AG04450 (cell line): ENCODE data around the gene SLC12A7. TPM values are rescaled to one million over a fixed set of nuclear protein-coding genes. Genes with fewer than 3 reads are reported as not detected.
"Not testable (repeated sequence)": the region's sequence is repeated elsewhere in the genome, so short reads cannot be mapped to it uniquely, and the experiment has no call there.

ENCODE experiments used
- CTCF ChIA-PET: fragments of 300-600, 350-600 bp; formaldehyde crosslinking; extraction: SDS; loops from one replicate; lab custom pipeline; 2022; ENCODE audit warnings: antibody characterized with exemption, inconsistent platforms; lab: Charles Lee
- POLR2A ChIA-PET: fragments of 350-600 bp; formaldehyde crosslinking; extraction: SDS; loops from one replicate; lab custom pipeline; 2021; ENCODE audit warnings: antibody characterized with exemption, inconsistent platforms; lab: Yijun Ruan, JAX
- DNase-seq: peaks from one replicate; pipeline ENCODE4 v3.0.0-alpha.2; 2011; ENCODE audit warnings: low read depth, low spot score
- H3K27ac ChIP-seq: one replicate; pipeline ENCODE4 v1.5.1; 2012; ENCODE audit warnings: low read depth, low read length, control low read depth
- H3K27me3 ChIP-seq: one replicate; pipeline ENCODE4 v1.6.0; 2012; ENCODE audit warnings: low read length; ENCODE audit not compliant: control insufficient read depth, insufficient read depth
- H3K4me3 ChIP-seq: 2 replicates; pipeline ENCODE4 v1.5.1; 2011; ENCODE audit warnings: mild to moderate bottlenecking, low read depth, low read length, control low read depth
- H3K9me3 ChIP-seq: 2 replicates; pipeline ENCODE4 v1.5.1; 2012; ENCODE audit warnings: low read length; ENCODE audit not compliant: control insufficient read depth, insufficient read depth
- CTCF ChIP-seq: IDR thresholded peaks from 2 replicates; pipeline ENCODE4 v1.5.1; 2011; ENCODE audit warnings: low read depth, low read length, control low read depth, inconsistent platforms
- polyA plus RNA-seq: library from polyadenylated mRNA; depleted of rRNA; stranded (reverse); fragments of >200 nt; gene quantifications from 2 replicates; pipeline ENCODE4 v1.2.3, GENCODE V29; 2011

SLC12A7 gene
- polyA plus RNA-seq, 1 experiment = 0.56 TPM

- CTCF ChIA-PET = no interaction called here
- no peak overlapping the region for H3K27ac ChIP-seq
- no peak overlapping the region for H3K4me3 ChIP-seq
- POLR2A ChIA-PET = no interaction called here
- H3K9me3 ChIP-seq = no peaks in the 10 kb centered on the region; the same call in 1 of the 2 replicates
- TF ChIP-seq CTCF = no peak
- peaks cover 9% of the 10 kb centered on the region for H3K27me3 ChIP-seq
- no peak for DNase-seq
Measured at GRCh38 chr5:1099926-1100663, 11.8 kb downstream of the SLC12A7 start.

- DNase-seq = no peak
- no peak for TF ChIP-seq CTCF
- no peak overlapping the region for H3K4me3 ChIP-seq
- CTCF ChIA-PET = no interaction called here
- POLR2A ChIA-PET = no interaction called here
- H3K27me3 ChIP-seq = peaks cover 9% of the 10 kb centered on the region
- H3K27ac ChIP-seq = no peak overlapping the region
- no peaks in the 10 kb centered on the region; the same call in 1 of the 2 replicates for H3K9me3 ChIP-seq
Measured at GRCh38 chr5:1098986-1099597, 12.8 kb downstream of the SLC12A7 start.

GRCh38 chr5:1097988-1098385 is 13.9 kb downstream of the SLC12A7 start:
- H3K9me3 ChIP-seq, CTCF ChIA-PET, H3K27me3 ChIP-seq, H3K27ac ChIP-seq, POLR2A ChIA-PET, H3K4me3 ChIP-seq, DNase-seq: not testable (repeated sequence)

- H3K27me3 ChIP-seq = peaks cover 7% of the 10 kb centered on the region
- no peak for DNase-seq
- H3K27ac ChIP-seq = no peak overlapping the region
- no peak for TF ChIP-seq CTCF
- ChIA-PET POLR2A (no interaction called here), CTCF (no interaction called here)
- H3K4me3 ChIP-seq = no peak overlapping the region
- no peaks in the 10 kb centered on the region; the same call in 1 of the 2 replicates for H3K9me3 ChIP-seq
Measured at GRCh38 chr5:1097381-1097987, 14.4 kb downstream of the SLC12A7 start.

GRCh38 chr5:1096838-1097237 is 15.0 kb downstream of the SLC12A7 start:
- TF ChIP-seq CTCF = no peak
- ChIA-PET POLR2A (no interaction called here), CTCF (no interaction called here)

More at GRCh38 chr5:1096838-1097237, 15.0 kb downstream of the SLC12A7 start:
- Histone ChIP-seq H3K27me3 (peaks cover 6% of the 10 kb centered on the region), H3K9me3 (no peaks in the 10 kb centered on the region; the same call in 1 of the 2 replicates), H3K4me3 (no peak overlapping the region), H3K27ac (no peak overlapping the region)
- no peak for DNase-seq
